PC-9 (cell line): ENCODE measurements around the gene LRRC39. TPM values are rescaled to one million over a fixed set of nuclear protein-coding genes. Genes with fewer than 3 reads are reported as not detected.
A peak's percentile ranks its signal among the peaks of the same experiment; 100 is the strongest.

Experiments used
- Bru-seq: library from RNA; stranded (reverse); fragments of 400-500 nt; gene quantifications from one replicate; lab custom pipeline; 2021; lab: Mats Ljungman, UMichigan
- BruChase-seq, 2 experiments: library from RNA; stranded (reverse); fragments of 400-500 nt; gene quantifications; one replicate each; lab custom pipeline; 2021; lab: Mats Ljungman, UMichigan
- BruUV-seq: library from RNA; stranded (reverse); fragments of 400-500 nt; replicated peaks from 2 replicates; lab custom pipeline; 2021; lab: Mats Ljungman, UMichigan
- CTCF ChIA-PET: fragments of 300-600 bp; sonication (Branson Sonifier 250); formaldehyde crosslinking; loops from one replicate; lab custom pipeline; 2022; ENCODE audit warnings: antibody characterized with exemption; lab: Charles Lee
- POLR2A ChIA-PET: fragments of 300-600 bp; sonication (Branson Sonifier 250); formaldehyde crosslinking; loops from one replicate; lab custom pipeline; 2022; ENCODE audit warnings: antibody characterized with exemption; ENCODE audit not compliant: unreplicated experiment; lab: Charles Lee
- DNase-seq, 2 experiments: peaks; one replicate each; pipeline versions ENCODE4 v3.0.0 to v3.0.0-alpha.2; 2015 to 2022; ENCODE audit warnings: mixed read lengths in 1 of 2
- H2AFZ ChIP-seq: fragments of 200-600 bp; sonication (generic); 2 replicates; pipeline ENCODE4 v1.8.1; 2017; ENCODE audit warnings: antibody characterized with exemption
- H3F3A ChIP-seq: fragments of 200-600 bp; sonication (generic); 2 replicates; pipeline ENCODE4 v1.8.1; 2017; ENCODE audit warnings: antibody characterized with exemption, mild to moderate bottlenecking, low read depth; ENCODE audit not compliant: insufficient read depth
- H3K27ac ChIP-seq: fragments of 200-600 bp; sonication (generic); 2 replicates; pipeline ENCODE4 v1.6.1; 2016; ENCODE audit warnings: mixed run types
- H3K27me3 ChIP-seq: fragments of 200-600 bp; sonication (generic); 2 replicates; pipeline ENCODE4 v1.6.1; 2016; ENCODE audit warnings: low read depth, mixed run types; ENCODE audit not compliant: insufficient read depth
- H3K36me3 ChIP-seq: fragments of 200-600 bp; sonication (generic); 2 replicates; pipeline ENCODE4 v1.6.1; 2016; ENCODE audit warnings: low read depth, mixed run types
- H3K4me1 ChIP-seq: fragments of 200-600 bp; sonication (generic); replicated peaks from 2 replicates; pipeline ENCODE4 v1.6.1; 2016; ENCODE audit warnings: mixed run types; ENCODE audit not compliant: insufficient read depth
- H3K4me2 ChIP-seq: fragments of 200-600 bp; sonication (generic); 2 replicates; pipeline ENCODE4 v1.6.1; 2017; ENCODE audit warnings: mixed run types
- H3K4me3 ChIP-seq: fragments of 200-600 bp; sonication (generic); 2 replicates; pipeline ENCODE4 v1.6.1; 2016; ENCODE audit warnings: mixed run types
- H3K79me2 ChIP-seq: fragments of 200-600 bp; sonication (generic); 2 replicates; pipeline ENCODE4 v1.6.1; 2017; ENCODE audit warnings: low read depth, mixed run types
- H3K9me2 ChIP-seq: fragments of 200-600 bp; sonication (generic); 2 replicates; pipeline ENCODE4 v1.8.1; 2017; ENCODE audit warnings: mild to moderate bottlenecking; ENCODE audit not compliant: insufficient read depth
- H3K9me3 ChIP-seq: fragments of 200-600 bp; sonication (generic); 2 replicates; pipeline ENCODE4 v1.8.1; 2016; ENCODE audit warnings: low read depth; ENCODE audit not compliant: insufficient read depth
- H4K20me1 ChIP-seq: fragments of 200-600 bp; sonication (generic); 2 replicates; pipeline ENCODE4 v1.8.1; 2017; ENCODE audit not compliant: insufficient read depth
- CTCF ChIP-seq: fragments of 200-600 bp; sonication (generic); conservative IDR thresholded peaks from 2 replicates; pipeline ENCODE4 v1.6.1; 2017; ENCODE audit warnings: mixed run types, antibody characterized with exemption, mild to moderate bottlenecking, moderate library complexity
- EZH2 ChIP-seq: fragments of 200-600 bp; sonication (generic); IDR thresholded peaks from 2 replicates; pipeline ENCODE4 v1.8.0; 2017; ENCODE audit warnings: antibody characterized with exemption, low read depth
- intact Hi-C: fragments of 100-400 bp; cut with micrococcal nuclease; formaldehyde crosslinking; loops from one replicate; pipeline ENCODE4 v1.10.0; 2022; ENCODE audit not compliant: unreplicated experiment
- long read RNA-seq: library from polyadenylated mRNA; stranded (forward); transcript quantifications from one replicate; pipeline ENCODE4 v2.0.0, GENCODE V29; 2022
- total RNA-seq: library from RNA; stranded (reverse); gene quantifications from 2 replicates; pipeline ENCODE4 v1.2.3, GENCODE V29; 2021

The LRRC39 gene
- total RNA-seq (0.75 and 0.85 TPM in 2 replicates), Bru-seq, nascent RNA (percentile 34 among the genes with signal in this experiment), BruChase-seq, experiment 1, labeled RNA remaining after a 2-hour chase (percentile 49 among the genes with signal in this experiment), BruChase-seq, experiment 2, labeled RNA remaining after a 6-hour chase (percentile 57 among the genes with signal in this experiment)
- long read RNA-seq, partial matches to known transcripts: 1 of 1 reads
- long read RNA-seq, other reads (novel, unspliced or antisense): 0 of 1 reads

- peak in 1 of 2 experiments; percentile 31 for DNase-seq
- CTCF ChIA-PET: no interaction called here
- intact Hi-C loops: no loop called here
These were observed at the start of gene LRRC39 for GRCh38 chr1:100178091-100178490. Gene LRRC39 (minus strand): TSS chr1:100178256. CDS start chr1:100168516, 9,740 bp downstream.

GRCh38 chr1:100222428-100222827, 44.4 kb upstream of the LRRC39 start:
- CTCF ChIA-PET: no interaction called here
- no peaks in the 10 kb centered on the region for H3F3A ChIP-seq
- no peak overlapping the region for H3K4me3 ChIP-seq
- H3K4me1 ChIP-seq: no peaks in the 10 kb centered on the region
- no peaks in the 10 kb centered on the region for H3K9me3 ChIP-seq
- peaks cover 9% of the 10 kb centered on the region; the same call in 1 of the 2 replicates for H3K36me3 ChIP-seq
- BruUV-seq: no TSS peak
- H4K20me1 ChIP-seq: no peaks in the 10 kb centered on the region
- TF ChIP-seq CTCF (no peak), EZH2 (no peak)
- POLR2A ChIA-PET: interaction anchor here (0.6 to 0.7 kb wide), 2 partner anchors 92 to 222 kb away, joined by 3 to 10 read pairs; no protein-coding TSS in a partner anchor
- no peak overlapping the region for H3K4me2 ChIP-seq
- no peak overlapping the region for H3K27ac ChIP-seq
- intact Hi-C loops: no loop called here
- no peaks in the 10 kb centered on the region for H3K27me3 ChIP-seq
- H2AFZ ChIP-seq: no peak overlapping the region
- DNase-seq: no peak
- no peaks in the 10 kb centered on the region for H3K9me2 ChIP-seq
- no peaks in the 10 kb centered on the region for H3K79me2 ChIP-seq

More at GRCh38 chr1:100178091-100178490, at the start of gene LRRC39:
- Histone ChIP-seq H3K9me2 (0 out of 2 replicates have a peak, but pooled peaks cover 3% of the 10 kb centered on the region), H4K20me1 (no peaks in the 10 kb centered on the region), H3K4me1 (no peaks in the 10 kb centered on the region), H3K27me3 (no peaks in the 10 kb centered on the region), H3K79me2 (no peaks in the 10 kb centered on the region), H3K4me2 (no peak within 1 kb of the TSS), H3F3A (no peaks in the 10 kb centered on the region), H3K4me3 (no peak within 1 kb of the TSS), H2AFZ (no peak within 1 kb of the TSS), H3K27ac (no peak within 1 kb of the TSS), H3K9me3 (no peaks in the 10 kb centered on the region), H3K36me3 (no peaks in the 10 kb centered on the region)
- POLR2A ChIA-PET: no interaction called here
- no peak for TF ChIP-seq CTCF
- no peak for TF ChIP-seq EZH2
- no TSS peak for BruUV-seq

DNA sequence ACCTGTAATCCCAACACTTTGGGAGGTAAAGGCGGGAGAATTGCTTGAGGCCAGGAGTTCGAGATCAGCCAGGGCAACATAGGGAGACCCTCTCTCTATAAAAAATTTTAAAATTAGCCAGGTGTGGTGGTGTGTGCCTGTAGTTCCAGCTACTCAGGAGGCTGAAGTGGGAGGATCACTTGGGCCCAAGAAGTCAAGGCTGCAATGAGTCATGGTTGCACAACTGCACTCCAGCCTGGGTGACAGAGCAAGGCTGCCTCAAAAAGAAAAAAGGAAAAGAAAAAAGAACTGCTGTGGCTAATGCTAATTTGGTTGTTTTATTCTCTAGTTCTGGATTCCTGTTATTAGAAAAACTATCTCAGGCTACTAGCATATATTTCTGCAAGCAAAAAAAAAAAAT, 41.8 kb upstream of the LRRC39 start:
- Histone ChIP-seq H3K4me1 (no peaks in the 10 kb centered on the region), H3K27me3 (no peaks in the 10 kb centered on the region), H2AFZ (no peak overlapping the region), H3K36me3 (peaks cover 16% of the 10 kb centered on the region; the same call in 1 of the 2 replicates), H3K27ac (no peak overlapping the region), H3F3A (no peaks in the 10 kb centered on the region), H3K4me2 (no peak overlapping the region), H3K79me2 (no peaks in the 10 kb centered on the region), H4K20me1 (no peaks in the 10 kb centered on the region), H3K9me2 (no peaks in the 10 kb centered on the region), H3K4me3 (no peak overlapping the region), H3K9me3 (no peaks in the 10 kb centered on the region)
- intact Hi-C loops: no loop called here
- no peak for DNase-seq
- TF ChIP-seq CTCF: no peak
- no peak for TF ChIP-seq EZH2
- ChIA-PET CTCF (no interaction called here), POLR2A (no interaction called here)
- BruUV-seq: no TSS peak
